ENCODE measurements around the gene NOB1.

Gene NOB1

GRCh38 chr16:69717066-69717465 is 37.7 kb downstream of the NOB1 start:
- Histone ChIP-seq H3K27me3 (ENCODE audit: low read depth, low read length) (no peaks in the 10 kb centered on the region), H3K27ac (ENCODE audit: low read length) (no peak overlapping the region), H3K4me3 (ENCODE audit: low read depth in 1 of 2, low read length in 2 of 2) (no peak overlapping the region), H3K36me3 (ENCODE audit: control insufficient read depth in 1 of 2, insufficient read depth in 2 of 2, low read length in 2 of 2) (peaks cover 11 to 18% of the 10 kb centered on the region in 2 donors), H3K4me1 (ENCODE audit: control insufficient read depth in 1 of 2, insufficient read depth in 2 of 2, low read length in 2 of 2) (peaks cover 0 to 6% of the 10 kb centered on the region in 2 donors), H3K9me3 (ENCODE audit: control insufficient read depth in 1 of 2, low read length in 2 of 2) (no peaks in the 10 kb centered on the region)

GRCh38 chr16:69712914-69713581 is 41.7 kb downstream of the NOB1 start:
- Histone ChIP-seq H3K27ac (ENCODE audit: low read length) (no peak overlapping the region), H3K4me3 (ENCODE audit: low read depth in 1 of 2, low read length in 2 of 2) (no peak overlapping the region), H3K27me3 (ENCODE audit: low read depth, low read length) (no peaks in the 10 kb centered on the region), H3K9me3 (ENCODE audit: control insufficient read depth in 1 of 2, low read length in 2 of 2) (no peaks in the 10 kb centered on the region), H3K4me1 (ENCODE audit: control insufficient read depth in 1 of 2, insufficient read depth in 2 of 2, low read length in 2 of 2) (peaks cover 0 to 19% of the 10 kb centered on the region in 2 donors), H3K36me3 (ENCODE audit: control insufficient read depth in 1 of 2, insufficient read depth in 2 of 2, low read length in 2 of 2) (peaks cover 13 to 21% of the 10 kb centered on the region in 2 donors)

- Histone ChIP-seq H3K27me3 (ENCODE audit: low read depth, low read length) (no peaks in the 10 kb centered on the region), H3K9me3 (ENCODE audit: control insufficient read depth in 1 of 2, low read length in 2 of 2) (no peaks in the 10 kb centered on the region), H3K4me3 (ENCODE audit: low read depth in 1 of 2, low read length in 2 of 2) (no peak overlapping the region), H3K27ac (ENCODE audit: low read length) (no peak overlapping the region), H3K4me1 (ENCODE audit: control insufficient read depth in 1 of 2, insufficient read depth in 2 of 2, low read length in 2 of 2) (peaks cover 0 to 19% of the 10 kb centered on the region in 2 donors), H3K36me3 (ENCODE audit: control insufficient read depth in 1 of 2, insufficient read depth in 2 of 2, low read length in 2 of 2) (peaks cover 8 to 21% of the 10 kb centered on the region in 2 donors)
Observed at GRCh38 chr16:69712277-69712676, 42.4 kb downstream of the NOB1 start.

GRCh38 chr16:69711115-69711740 is 43.5 kb downstream of the NOB1 start:
- H3K4me1 ChIP-seq (ENCODE audit: control insufficient read depth in 1 of 2, insufficient read depth in 2 of 2, low read length in 2 of 2): peaks cover 0 to 19% of the 10 kb centered on the region in 2 donors
- H3K36me3 ChIP-seq (ENCODE audit: control insufficient read depth in 1 of 2, insufficient read depth in 2 of 2, low read length in 2 of 2): peaks cover 5 to 25% of the 10 kb centered on the region in 2 donors
- no peaks in the 10 kb centered on the region for H3K27me3 ChIP-seq (ENCODE audit: low read depth, low read length)
- no peak overlapping the region for H3K4me3 ChIP-seq (ENCODE audit: low read depth in 1 of 2, low read length in 2 of 2)
- no peaks in the 10 kb centered on the region for H3K9me3 ChIP-seq (ENCODE audit: control insufficient read depth in 1 of 2, low read length in 2 of 2)
- no peak overlapping the region for H3K27ac ChIP-seq (ENCODE audit: low read length)

GRCh38 chr16:69709456-69710084 is 45.2 kb downstream of the NOB1 start:
- H3K36me3 ChIP-seq (ENCODE audit: control insufficient read depth in 1 of 2, insufficient read depth in 2 of 2, low read length in 2 of 2): peaks cover 5 to 19% of the 10 kb centered on the region in 2 donors
- H3K4me1 ChIP-seq (ENCODE audit: control insufficient read depth in 1 of 2, insufficient read depth in 2 of 2, low read length in 2 of 2): peaks cover 0 to 19% of the 10 kb centered on the region in 2 donors
- no peak overlapping the region for H3K27ac ChIP-seq (ENCODE audit: low read length)
- no peak overlapping the region for H3K4me3 ChIP-seq (ENCODE audit: low read depth in 1 of 2, low read length in 2 of 2)
- no peaks in the 10 kb centered on the region for H3K27me3 ChIP-seq (ENCODE audit: low read depth, low read length)
- no peaks in the 10 kb centered on the region for H3K9me3 ChIP-seq (ENCODE audit: control insufficient read depth in 1 of 2, low read length in 2 of 2)

- Histone ChIP-seq H3K27ac (ENCODE audit: low read length) (no peak overlapping the region), H3K27me3 (ENCODE audit: low read depth, low read length) (no peaks in the 10 kb centered on the region), H3K9me3 (ENCODE audit: control insufficient read depth in 1 of 2, low read length in 2 of 2) (no peaks in the 10 kb centered on the region), H3K4me1 (ENCODE audit: control insufficient read depth in 1 of 2, insufficient read depth in 2 of 2, low read length in 2 of 2) (peaks cover 0 to 17% of the 10 kb centered on the region in 2 donors), H3K4me3 (ENCODE audit: low read depth in 1 of 2, low read length in 2 of 2) (no peak overlapping the region), H3K36me3 (ENCODE audit: control insufficient read depth in 1 of 2, insufficient read depth in 2 of 2, low read length in 2 of 2) (peaks cover 5 to 19% of the 10 kb centered on the region in 2 donors)
Observed at GRCh38 chr16:69707920-69708683, 46.6 kb downstream of the NOB1 start.

- Histone ChIP-seq H3K4me1 (ENCODE audit: control insufficient read depth in 1 of 2, insufficient read depth in 2 of 2, low read length in 2 of 2) (peaks cover 0 to 13% of the 10 kb centered on the region in 2 donors), H3K27ac (ENCODE audit: low read length) (no peak overlapping the region), H3K36me3 (ENCODE audit: control insufficient read depth in 1 of 2, insufficient read depth in 2 of 2, low read length in 2 of 2) (peaks cover 5 to 19% of the 10 kb centered on the region in 2 donors), H3K9me3 (ENCODE audit: control insufficient read depth in 1 of 2, low read length in 2 of 2) (no peaks in the 10 kb centered on the region), H3K27me3 (ENCODE audit: low read depth, low read length) (no peaks in the 10 kb centered on the region), H3K4me3 (ENCODE audit: low read depth in 1 of 2, low read length in 2 of 2) (no peak overlapping the region)
Observed at GRCh38 chr16:69706975-69707340, 47.8 kb downstream of the NOB1 start.

GRCh38 chr16:69706256-69706974 is 48.3 kb downstream of the NOB1 start:
- H3K27me3 ChIP-seq (ENCODE audit: low read depth, low read length): no peaks in the 10 kb centered on the region
- H3K4me1 ChIP-seq (ENCODE audit: control insufficient read depth in 1 of 2, insufficient read depth in 2 of 2, low read length in 2 of 2): peaks cover 0 to 13% of the 10 kb centered on the region in 2 donors
- no peak overlapping the region for H3K27ac ChIP-seq (ENCODE audit: low read length)
- no peaks in the 10 kb centered on the region for H3K9me3 ChIP-seq (ENCODE audit: control insufficient read depth in 1 of 2, low read length in 2 of 2)
- peaks cover 7 to 19% of the 10 kb centered on the region in 2 donors for H3K36me3 ChIP-seq (ENCODE audit: control insufficient read depth in 1 of 2, insufficient read depth in 2 of 2, low read length in 2 of 2)
- H3K4me3 ChIP-seq (ENCODE audit: low read depth in 1 of 2, low read length in 2 of 2): no peak overlapping the region

- Histone ChIP-seq H3K27ac (ENCODE audit: low read length) (no peak overlapping the region), H3K4me3 (ENCODE audit: low read depth in 1 of 2, low read length in 2 of 2) (no peak overlapping the region), H3K27me3 (ENCODE audit: low read depth, low read length) (no peaks in the 10 kb centered on the region), H3K9me3 (ENCODE audit: control insufficient read depth in 1 of 2, low read length in 2 of 2) (no peaks in the 10 kb centered on the region), H3K4me1 (ENCODE audit: control insufficient read depth in 1 of 2, insufficient read depth in 2 of 2, low read length in 2 of 2) (no peaks in the 10 kb centered on the region), H3K36me3 (ENCODE audit: control insufficient read depth in 1 of 2, insufficient read depth in 2 of 2, low read length in 2 of 2) (peaks cover 3 to 18% of the 10 kb centered on the region in 2 donors)
Observed at GRCh38 chr16:69703638-69704037, 51.1 kb downstream of the NOB1 start.

GRCh38 chr16:69701866-69702265 is 52.9 kb downstream of the NOB1 start:
- Histone ChIP-seq H3K4me3 (ENCODE audit: low read depth in 1 of 2, low read length in 2 of 2) (no peak overlapping the region), H3K27me3 (ENCODE audit: low read depth, low read length) (no peaks in the 10 kb centered on the region), H3K9me3 (ENCODE audit: control insufficient read depth in 1 of 2, low read length in 2 of 2) (no peaks in the 10 kb centered on the region), H3K36me3 (ENCODE audit: control insufficient read depth in 1 of 2, insufficient read depth in 2 of 2, low read length in 2 of 2) (peaks cover under 1 to 3% of the 10 kb centered on the region in 2 donors), H3K27ac (ENCODE audit: low read length) (no peak overlapping the region), H3K4me1 (ENCODE audit: control insufficient read depth in 1 of 2, insufficient read depth in 2 of 2, low read length in 2 of 2) (no peaks in the 10 kb centered on the region)
